Activated naive CD4-positive, alpha-beta T cell treated with anti-CD3 and anti-CD28 coated beads, Interleukin-2, amount 50 U/mL, for 24 hours (primary cell): ENCODE data around the gene VSTM2B.

Source experiments
- H3K27ac Mint-ChIP-seq: one replicate; pipeline ENCODE4 v1.8.0; 2021; ENCODE audit warnings: mild to moderate bottlenecking, mixed read lengths
- H3K27me3 Mint-ChIP-seq: one replicate; pipeline ENCODE4 v1.8.0; 2021; ENCODE audit warnings: mixed read lengths
- H3K36me3 Mint-ChIP-seq: one replicate; pipeline ENCODE4 v1.8.0; 2021; ENCODE audit warnings: mixed read lengths
- H3K4me1 Mint-ChIP-seq: one replicate; pipeline ENCODE4 v1.8.0; 2021; ENCODE audit warnings: mixed read lengths
- H3K4me3 Mint-ChIP-seq: one replicate; pipeline ENCODE4 v1.8.0; 2021; ENCODE audit warnings: mild to moderate bottlenecking, mixed read lengths
- H3K9me3 Mint-ChIP-seq: one replicate; pipeline ENCODE4 v1.8.0; 2021; ENCODE audit warnings: mixed read lengths

VSTM2B gene

GRCh38 chr19:29612121-29612520 is 86.3 kb downstream of the VSTM2B start:
- H3K36me3 Mint-ChIP-seq, result peaks cover 14% of the 10 kb centered on the region
- H3K27ac Mint-ChIP-seq, result no peak overlapping the region
- peaks cover 20% of the 10 kb centered on the region for H3K4me1 Mint-ChIP-seq
- H3K27me3 Mint-ChIP-seq, result no peaks in the 10 kb centered on the region
- H3K9me3 Mint-ChIP-seq, result no peaks in the 10 kb centered on the region
- H3K4me3 Mint-ChIP-seq, result no peak overlapping the region

GRCh38 chr19:29612801-29613595 is 87.2 kb downstream of the VSTM2B start:
- Mint-ChIP-seq H3K27ac (no peak overlapping the region), H3K4me3 (no peak overlapping the region), H3K36me3 (peaks cover 14% of the 10 kb centered on the region), H3K27me3 (no peaks in the 10 kb centered on the region), H3K9me3 (no peaks in the 10 kb centered on the region), H3K4me1 (peaks cover 18% of the 10 kb centered on the region)

- peaks cover 10% of the 10 kb centered on the region for H3K36me3 Mint-ChIP-seq
- H3K4me3 Mint-ChIP-seq, result no peak overlapping the region
- H3K4me1 Mint-ChIP-seq, result peaks cover 12% of the 10 kb centered on the region
- no peaks in the 10 kb centered on the region for H3K9me3 Mint-ChIP-seq
- H3K27me3 Mint-ChIP-seq, result no peaks in the 10 kb centered on the region
- H3K27ac Mint-ChIP-seq, result no peak overlapping the region
Measured at GRCh38 chr19:29614046-29614445, 88.3 kb downstream of the VSTM2B start.
